OCI-LY7 (cell line): ENCODE results near the gene ALG11. TPM values are rescaled to one million over a fixed set of nuclear protein-coding genes. Genes with fewer than 3 reads are reported as not detected.

ENCODE experiments used
- BruUV-seq: library from RNA; stranded (reverse); fragments of 400-500 nt; replicated peaks from 2 replicates; lab custom pipeline; 2021; lab: Mats Ljungman, UMichigan
- CTCF ChIA-PET: fragments of 300-600 bp; sonication (Branson Sonifier 250); formaldehyde crosslinking; loops from one replicate; lab custom pipeline; 2022; ENCODE audit warnings: antibody characterized with exemption; ENCODE audit not compliant: unreplicated experiment; lab: Charles Lee
- POLR2A ChIA-PET: fragments of 300-600 bp; sonication (Branson Sonifier 250); formaldehyde crosslinking; loops from one replicate; lab custom pipeline; 2022; ENCODE audit warnings: antibody characterized with exemption; lab: Charles Lee
- DNase-seq: peaks from one replicate; pipeline ENCODE4 v3.0.0-alpha.2; 2015; ENCODE audit warnings: low spot score
- H2AFZ ChIP-seq: fragments of 200-600 bp; sonication (generic), shearing (Covaris generic); 2 replicates; pipeline ENCODE4 v1.6.1; 2014; ENCODE audit warnings: mild to moderate bottlenecking, antibody characterized with exemption, low read length, moderate library complexity
- H3K27ac ChIP-seq: fragments of 200-600 bp; sonication (generic); 2 replicates; pipeline ENCODE4 v1.5.1; 2014; ENCODE audit warnings: mixed run types, low read depth, mild to moderate bottlenecking, moderate library complexity, low read length, inconsistent platforms; ENCODE audit not compliant: poor library complexity, severe bottlenecking
- H3K36me3 ChIP-seq: fragments of 200-600 bp; sonication (generic); 2 replicates; pipeline ENCODE4 v1.6.1; 2014; ENCODE audit warnings: mild to moderate bottlenecking, antibody characterized with exemption, low read length, moderate library complexity, mixed read lengths; ENCODE audit not compliant: insufficient read depth
- H3K4me1 ChIP-seq: fragments of 200-600 bp; sonication (generic); 2 replicates; pipeline ENCODE4 v1.5.1; 2014; ENCODE audit warnings: mild to moderate bottlenecking, low read length; ENCODE audit not compliant: insufficient read depth, poor library complexity, severe bottlenecking
- H3K4me2 ChIP-seq: fragments of 200-600 bp; sonication (generic); 2 replicates; pipeline ENCODE4 v1.6.1; 2014; ENCODE audit warnings: mild to moderate bottlenecking, low read length
- H3K4me3 ChIP-seq: fragments of 200-600 bp; sonication (generic); 2 replicates; pipeline ENCODE4 v1.5.1; 2014; ENCODE audit warnings: mild to moderate bottlenecking, low read depth, low read length; ENCODE audit not compliant: poor library complexity, severe bottlenecking
- H3K79me2 ChIP-seq: fragments of 200-600 bp; sonication (generic); 2 replicates; pipeline ENCODE4 v1.6.1; 2016; ENCODE audit warnings: low read depth, mild to moderate bottlenecking, low read length, moderate library complexity, mixed read lengths; ENCODE audit not compliant: insufficient read depth
- H3K9me2 ChIP-seq: fragments of 200-600 bp; sonication (generic); 2 replicates; pipeline ENCODE4 v1.6.1; 2016; ENCODE audit warnings: mild to moderate bottlenecking, low read length, mixed read lengths; ENCODE audit not compliant: insufficient read depth
- H3K9me3 ChIP-seq: fragments of 200-600 bp; sonication (generic); 2 replicates; pipeline ENCODE4 v1.6.1; 2014; ENCODE audit warnings: mild to moderate bottlenecking, mixed run types, low read length, mixed read lengths
- H4K20me1 ChIP-seq: fragments of 200-600 bp; sonication (generic); 2 replicates; pipeline ENCODE4 v1.6.1; 2014; ENCODE audit warnings: mild to moderate bottlenecking, antibody characterized with exemption, low read length, moderate library complexity, mixed read lengths; ENCODE audit not compliant: insufficient read depth
- CTCF ChIP-seq: fragments of 200-600 bp; sonication (generic); conservative IDR thresholded peaks from 2 replicates; pipeline ENCODE4 v1.5.1; 2014; ENCODE audit warnings: mild to moderate bottlenecking, antibody characterized with exemption, low read length, moderate library complexity, mixed read lengths
- EZH2phosphoT487 ChIP-seq: fragments of 200-600 bp; sonication (generic); IDR thresholded peaks from 2 replicates; pipeline ENCODE4 v1.6.1; 2018; ENCODE audit warnings: low read depth, borderline replicate concordance, mild to moderate bottlenecking, mixed run types, antibody characterized with exemption, low read length, moderate library complexity, mixed read lengths
- intact Hi-C: fragments of 100-400 bp; cut with micrococcal nuclease; formaldehyde crosslinking; loops from one replicate; pipeline ENCODE4 v1.10.0; 2022; ENCODE audit not compliant: unreplicated experiment
- total RNA-seq, 2 experiments: library from RNA; depleted of rRNA in 1 of 2; stranded (reverse); fragments of >200 nt in 1 of 2; shearing (Covaris generic) in 1 of 2; gene quantifications; 2 replicates each; pipeline ENCODE4 v1.2.3, GENCODE V29; 2014 to 2022

ALG11 gene
- total RNA-seq, 2 experiments from 2014 or later: 14.1 to 19.4 TPM

DNA sequence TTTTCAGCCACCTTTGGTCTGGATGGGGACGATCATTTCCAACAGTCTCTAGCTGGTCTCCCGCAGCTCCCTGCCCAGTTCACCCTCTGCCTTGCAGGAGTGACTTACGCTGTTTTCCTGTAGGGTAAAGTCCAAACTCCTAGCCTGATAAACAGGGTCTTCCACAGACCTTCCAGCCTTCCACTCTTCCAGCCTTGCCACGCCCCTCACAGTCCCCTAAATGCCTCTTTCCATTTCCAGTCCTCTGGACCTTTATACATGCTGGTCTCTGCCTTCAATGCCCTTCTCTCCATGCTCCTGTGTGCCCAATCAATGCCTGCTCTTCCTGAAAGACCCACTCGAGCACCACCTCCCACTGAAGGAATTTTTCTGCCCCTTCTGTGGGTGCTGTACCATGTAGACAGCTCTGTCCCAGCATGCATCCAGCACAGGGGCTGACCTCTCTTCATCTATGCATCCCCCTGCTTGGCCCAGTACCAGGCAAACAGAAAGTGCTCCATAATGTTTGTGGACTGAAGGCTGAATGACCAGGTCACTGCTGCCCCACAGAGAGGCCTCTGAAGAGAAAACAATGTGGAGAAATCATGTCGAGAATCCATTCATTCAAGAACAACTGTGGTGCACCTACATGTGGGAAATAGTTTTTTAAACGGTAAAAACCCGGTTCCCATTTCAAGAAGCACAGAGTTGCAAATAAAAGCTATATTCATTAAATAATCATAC, 5.5 kb upstream of the ALG11 start:
- no TSS peak for BruUV-seq
- H3K9me2 ChIP-seq: no peaks in the 10 kb centered on the region
- no peaks in the 10 kb centered on the region for H3K9me3 ChIP-seq
- TF ChIP-seq EZH2phosphoT487: no peak
- TF ChIP-seq CTCF: no peak
- H3K27ac ChIP-seq: no peak overlapping the region
- no peaks in the 10 kb centered on the region for H4K20me1 ChIP-seq
- H3K4me3 ChIP-seq: no peak overlapping the region
- H3K4me1 ChIP-seq: peaks cover 8% of the 10 kb centered on the region
- intact Hi-C loops: no loop called here
- no peak overlapping the region for H2AFZ ChIP-seq
- no peaks in the 10 kb centered on the region for H3K79me2 ChIP-seq
- H3K4me2 ChIP-seq: no peak overlapping the region
- ChIA-PET CTCF (no interaction called here), POLR2A (no interaction called here)
- H3K36me3 ChIP-seq: no peaks in the 10 kb centered on the region
- DNase-seq: no peak

GRCh38 chr13:52009946-52010345, 2.3 kb upstream of the ALG11 start:
- intact Hi-C loops: loop anchor here (5.0 kb wide), 2 partner anchors 187 to 642 kb away; partner anchors contain the start of gene SUGT1
- H3K4me1 ChIP-seq: peaks cover 16% of the 10 kb centered on the region
- no peak overlapping the region for H3K4me2 ChIP-seq
- ChIA-PET POLR2A (no interaction called here), CTCF (no interaction called here)
- BruUV-seq: no TSS peak
- H3K79me2 ChIP-seq: peaks cover 27% of the 10 kb centered on the region
- H3K4me3 ChIP-seq: no peak overlapping the region
- H3K36me3 ChIP-seq: 0 out of 2 replicates have a peak, but pooled peaks cover under 1% of the 10 kb centered on the region
- H4K20me1 ChIP-seq: 0 out of 2 replicates have a peak, but pooled peaks cover 4% of the 10 kb centered on the region
- no peak overlapping the region for H3K27ac ChIP-seq
- no peak overlapping the region for H2AFZ ChIP-seq
- no peaks in the 10 kb centered on the region for H3K9me3 ChIP-seq
- no peaks in the 10 kb centered on the region for H3K9me2 ChIP-seq
- DNase-seq: no peak
- TF ChIP-seq CTCF: no peak
- TF ChIP-seq EZH2phosphoT487: no peak
